ENCODE data around the gene DPYD.

DNA sequence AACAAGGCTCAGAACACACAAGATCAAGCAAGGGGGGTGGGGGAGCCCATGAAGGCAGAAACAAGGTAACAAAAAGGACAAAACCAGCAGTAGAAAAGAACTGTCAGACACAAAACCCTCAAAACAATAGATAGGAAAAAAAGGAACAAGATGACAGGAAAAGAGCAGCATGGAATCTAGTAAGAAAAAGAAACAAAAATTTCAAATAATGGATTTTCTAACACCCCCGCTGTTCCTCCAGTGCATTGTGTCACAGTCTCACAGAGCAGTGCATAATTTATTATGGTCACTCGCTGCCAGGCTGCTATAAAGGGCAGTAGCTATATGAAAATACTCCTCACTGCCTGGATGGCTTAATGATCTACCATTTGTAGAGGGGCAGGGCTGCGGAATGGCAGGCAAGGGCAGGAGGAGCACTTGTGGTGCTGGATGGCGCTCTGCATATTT is 567.9 kb downstream of the DPYD start:
- TF ChIP-seq, protein P1, sequence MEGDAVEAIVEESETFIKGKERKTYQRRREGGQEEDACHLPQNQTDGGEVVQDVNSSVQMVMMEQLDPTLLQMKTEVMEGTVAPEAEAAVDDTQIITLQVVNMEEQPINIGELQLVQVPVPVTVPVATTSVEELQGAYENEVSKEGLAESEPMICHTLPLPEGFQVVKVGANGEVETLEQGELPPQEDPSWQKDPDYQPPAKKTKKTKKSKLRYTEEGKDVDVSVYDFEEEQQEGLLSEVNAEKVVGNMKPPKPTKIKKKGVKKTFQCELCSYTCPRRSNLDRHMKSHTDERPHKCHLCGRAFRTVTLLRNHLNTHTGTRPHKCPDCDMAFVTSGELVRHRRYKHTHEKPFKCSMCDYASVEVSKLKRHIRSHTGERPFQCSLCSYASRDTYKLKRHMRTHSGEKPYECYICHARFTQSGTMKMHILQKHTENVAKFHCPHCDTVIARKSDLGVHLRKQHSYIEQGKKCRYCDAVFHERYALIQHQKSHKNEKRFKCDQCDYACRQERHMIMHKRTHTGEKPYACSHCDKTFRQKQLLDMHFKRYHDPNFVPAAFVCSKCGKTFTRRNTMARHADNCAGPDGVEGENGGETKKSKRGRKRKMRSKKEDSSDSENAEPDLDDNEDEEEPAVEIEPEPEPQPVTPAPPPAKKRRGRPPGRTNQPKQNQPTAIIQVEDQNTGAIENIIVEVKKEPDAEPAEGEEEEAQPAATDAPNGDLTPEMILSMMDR (IDR thresholded peaks at IDR 0.05): no peak
- no peak for TF ChIP-seq POLR2A (IDR thresholded peaks at IDR 0.05)

Data from uterus (tissue), 2 donors.